Mesenchymal stem cell (in vitro differentiated cells and primary cell): ENCODE results near the gene EXOC4.

Experiments
- DNase-seq: peaks from one replicate; pipeline ENCODE4 v3.0.0-alpha.2; 2013
- H2AFZ ChIP-seq: one replicate; pipeline ENCODE4 v1.6.1; 2013; ENCODE audit warnings: low read depth, mild to moderate bottlenecking, control low read depth, inconsistent platforms, low read length, moderate library complexity
- H2AK5ac ChIP-seq: 2 replicates; pipeline ENCODE4 v1.6.1; 2013; ENCODE audit warnings: low read length, moderate library complexity, mild to moderate bottlenecking, inconsistent platforms; ENCODE audit not compliant: severe bottlenecking
- H2BK120ac ChIP-seq: one replicate; pipeline ENCODE4 v1.6.1; 2013; ENCODE audit warnings: low read depth, mild to moderate bottlenecking, inconsistent platforms, low read length, moderate library complexity
- H2BK12ac ChIP-seq, 2 experiments: one replicate each; pipeline ENCODE4 v1.6.1; 2013; ENCODE audit warnings: inconsistent platforms in 2 of 2, low read length in 2 of 2, mild to moderate bottlenecking in 2 of 2, moderate library complexity in 2 of 2, control low read depth in 1 of 2
- H2BK15ac ChIP-seq: one replicate; pipeline ENCODE4 v1.6.1; 2013; ENCODE audit warnings: mild to moderate bottlenecking, low read depth, inconsistent platforms; ENCODE audit not compliant: poor library complexity, severe bottlenecking
- H2BK5ac ChIP-seq: 2 replicates; pipeline ENCODE4 v1.6.1; 2013; ENCODE audit warnings: low read depth, mild to moderate bottlenecking, low read length, control low read depth, inconsistent platforms; ENCODE audit not compliant: poor library complexity, severe bottlenecking
- H3K14ac ChIP-seq, 2 experiments: one replicate each; pipeline ENCODE4 v1.6.1; 2013; ENCODE audit warnings: inconsistent platforms in 2 of 2, low read length in 2 of 2, control low read depth in 1 of 2, mild to moderate bottlenecking in 1 of 2, moderate library complexity in 1 of 2
- H3K18ac ChIP-seq, 2 experiments: one replicate each; pipeline ENCODE4 v1.6.1; 2013; ENCODE audit warnings: inconsistent platforms in 2 of 2, low read length in 2 of 2, control low read depth in 1 of 2, low read depth in 1 of 2, mild to moderate bottlenecking in 1 of 2
- H3K23ac ChIP-seq, 2 experiments: one replicate each; pipeline ENCODE4 v1.6.1; 2013; ENCODE audit warnings: inconsistent platforms in 2 of 2, low read length in 2 of 2, mild to moderate bottlenecking in 2 of 2, moderate library complexity in 2 of 2, control low read depth in 1 of 2
- H3K27ac ChIP-seq: 2 replicates; pipeline ENCODE4 v1.5.1; 2013; ENCODE audit warnings: mild to moderate bottlenecking, moderate library complexity, low read length, control low read depth, inconsistent platforms; ENCODE audit not compliant: poor library complexity, severe bottlenecking
- H3K27me3 ChIP-seq, 2 experiments: 2 replicates each; pipeline versions ENCODE4 v1.6.1 to v1.7.0; 2013; ENCODE audit warnings: low read length in 2 of 2, mild to moderate bottlenecking in 2 of 2, moderate library complexity in 2 of 2, control low read depth in 1 of 2, inconsistent platforms in 1 of 2; ENCODE audit not compliant: control insufficient read depth in 1 of 2, insufficient read depth in 1 of 2
- H3K36me3 ChIP-seq, 2 experiments: 2 replicates each; pipeline versions ENCODE4 v1.6.1 to v1.7.0; 2013; ENCODE audit warnings: low read length in 2 of 2, control low read depth in 1 of 2, inconsistent platforms in 1 of 2, low read depth in 1 of 2, mild to moderate bottlenecking in 1 of 2; ENCODE audit not compliant: insufficient read depth in 2 of 2, control insufficient read depth in 1 of 2
- H3K4ac ChIP-seq, 2 experiments: one replicate each; pipeline ENCODE4 v1.6.1; 2013; ENCODE audit warnings: inconsistent platforms in 2 of 2, low read length in 2 of 2, mild to moderate bottlenecking in 2 of 2, moderate library complexity in 2 of 2, control low read depth in 1 of 2, low read depth in 1 of 2
- H3K4me1 ChIP-seq: 2 replicates; pipeline ENCODE4 v1.6.1; 2013; ENCODE audit warnings: low read depth, low read length, control low read depth; ENCODE audit not compliant: control insufficient read depth, insufficient read depth
- H3K4me2 ChIP-seq: 2 replicates; pipeline ENCODE4 v1.6.1; 2013; ENCODE audit warnings: low read length, mild to moderate bottlenecking, inconsistent platforms; ENCODE audit not compliant: poor library complexity, severe bottlenecking
- H3K4me3 ChIP-seq, 2 experiments: 2 replicates each; pipeline versions ENCODE4 v1.5.1 to v1.7.0; 2013; ENCODE audit warnings: low read length in 2 of 2, mild to moderate bottlenecking in 2 of 2, control low read depth in 1 of 2, low read depth in 1 of 2; ENCODE audit not compliant: insufficient read depth in 1 of 2
- H3K79me1 ChIP-seq: replicated peaks from 2 replicates; pipeline ENCODE4 v1.6.1; 2013; ENCODE audit warnings: mild to moderate bottlenecking, control low read depth, low read length, inconsistent platforms; ENCODE audit not compliant: poor library complexity, severe bottlenecking
- H3K9ac ChIP-seq: 2 replicates; pipeline ENCODE4 v1.7.0; 2013; ENCODE audit warnings: mild to moderate bottlenecking, low read length, moderate library complexity
- H3K9me3 ChIP-seq: 2 replicates; pipeline ENCODE4 v1.7.0; 2013; ENCODE audit warnings: mild to moderate bottlenecking, low read length; ENCODE audit not compliant: control insufficient read depth
- H4K8ac ChIP-seq: one replicate; pipeline ENCODE4 v1.6.1; 2013; ENCODE audit warnings: inconsistent platforms, mild to moderate bottlenecking, low read length, moderate library complexity
- H4K91ac ChIP-seq: one replicate; pipeline ENCODE4 v1.6.1; 2013; ENCODE audit warnings: mild to moderate bottlenecking, low read length, inconsistent platforms
- WGBS: methylation state at CpG from one replicate; pipeline ENCODE4 v1.1.7; 2013; ENCODE audit warnings: mixed read lengths; 5-methylcytosine and 5-hydroxymethylcytosine counted together

Gene EXOC4

GRCh38 chr7:133371616-133372015, 118.7 kb downstream of the EXOC4 start:
- H4K91ac ChIP-seq = no peak overlapping the region
- no peak overlapping the region for H4K8ac ChIP-seq
- H3K23ac ChIP-seq = no peak overlapping the region
- no peak overlapping the region for H2AFZ ChIP-seq
- no peaks in the 10 kb centered on the region for H3K27me3 ChIP-seq
- no peak overlapping the region for H3K4ac ChIP-seq
- H3K79me1 ChIP-seq = peaks cover 16% of the 10 kb centered on the region
- H3K9me3 ChIP-seq = no peaks in the 10 kb centered on the region
- H2BK120ac ChIP-seq = no peak overlapping the region
- H3K4me2 ChIP-seq = no peak overlapping the region
- H3K14ac ChIP-seq = no peak overlapping the region
- no peak overlapping the region for H3K27ac ChIP-seq
- H3K9ac ChIP-seq = no peak overlapping the region
- H2BK12ac ChIP-seq = no peak overlapping the region
- H2BK15ac ChIP-seq = no peak overlapping the region
- H3K4me3 ChIP-seq = no peak overlapping the region
- H3K36me3 ChIP-seq = peaks cover 0 to 12% of the 10 kb centered on the region in 2 experiments
- H3K18ac ChIP-seq = no peak overlapping the region
- H2BK5ac ChIP-seq = no peak overlapping the region
- no peak for DNase-seq
- H3K4me1 ChIP-seq = no peaks in the 10 kb centered on the region
- no peak overlapping the region for H2AK5ac ChIP-seq
- 96% methylated on average over 4 of the region's 4 CpGs for WGBS

GRCh38 chr7:133372337-133372736, 119.5 kb downstream of the EXOC4 start:
- DNase-seq = no peak
- Histone ChIP-seq H4K91ac (no peak overlapping the region), H2BK12ac (no peak overlapping the region), H3K4me2 (no peak overlapping the region), H3K27ac (no peak overlapping the region), H3K14ac (no peak overlapping the region), H2AK5ac (no peak overlapping the region), H3K4ac (no peak overlapping the region), H2BK5ac (no peak overlapping the region), H3K36me3 (peaks cover 0 to 13% of the 10 kb centered on the region in 2 experiments), H3K9ac (no peak overlapping the region), H2AFZ (no peak overlapping the region), H3K9me3 (no peaks in the 10 kb centered on the region), H3K18ac (no peak overlapping the region), H3K79me1 (peaks cover 10% of the 10 kb centered on the region), H3K4me3 (no peak overlapping the region), H2BK120ac (no peak overlapping the region), H3K27me3 (no peaks in the 10 kb centered on the region), H2BK15ac (no peak overlapping the region), H3K4me1 (no peaks in the 10 kb centered on the region), H3K23ac (no peak overlapping the region), H4K8ac (no peak overlapping the region)
- WGBS = 100% methylated on average over 1 of the region's 1 CpG

- Histone ChIP-seq H3K36me3 (peaks cover 0 to 13% of the 10 kb centered on the region in 2 experiments), H3K18ac (no peak overlapping the region), H3K9ac (no peak overlapping the region), H3K4me3 (no peak overlapping the region), H3K27ac (no peak overlapping the region), H4K91ac (no peak overlapping the region), H3K9me3 (no peaks in the 10 kb centered on the region), H2BK12ac (no peak overlapping the region), H2BK120ac (no peak overlapping the region), H3K23ac (no peak overlapping the region), H3K14ac (no peak overlapping the region), H3K27me3 (no peaks in the 10 kb centered on the region), H3K4ac (no peak overlapping the region), H2BK15ac (no peak overlapping the region), H4K8ac (no peak overlapping the region), H2BK5ac (no peak overlapping the region), H2AFZ (no peak overlapping the region), H3K4me1 (no peaks in the 10 kb centered on the region), H2AK5ac (no peak overlapping the region), H3K4me2 (no peak overlapping the region), H3K79me1 (peaks cover 11% of the 10 kb centered on the region)
- DNase-seq = no peak
- WGBS = no CpG with 5 or more reads among the region's 1 CpG
These were observed 123.6 kb downstream of the EXOC4 start for GRCh38 chr7:133376514-133376913.

- Histone ChIP-seq H3K4me2 (no peak overlapping the region), H4K8ac (no peak overlapping the region)
These were observed 129.1 kb downstream of the EXOC4 start for GRCh38 chr7:133381965-133382364.

More at GRCh38 chr7:133381965-133382364, 129.1 kb downstream of the EXOC4 start:
- Histone ChIP-seq H3K79me1 (peaks cover 19% of the 10 kb centered on the region), H3K27me3 (no peaks in the 10 kb centered on the region), H2BK120ac (no peak overlapping the region), H3K14ac (no peak overlapping the region), H4K91ac (no peak overlapping the region), H3K9ac (no peak overlapping the region), H3K18ac (no peak overlapping the region), H3K4me3 (no peak overlapping the region), H3K23ac (no peak overlapping the region), H3K4me1 (no peaks in the 10 kb centered on the region), H2BK15ac (no peak overlapping the region), H3K9me3 (no peaks in the 10 kb centered on the region), H2BK5ac (no peak overlapping the region), H3K36me3 (no peaks in the 10 kb centered on the region), H2BK12ac (no peak overlapping the region), H3K27ac (no peak overlapping the region), H3K4ac (no peak overlapping the region), H2AK5ac (no peak overlapping the region), H2AFZ (no peak overlapping the region)
- no peak for DNase-seq
- 93% methylated on average over 1 of the region's 1 CpG for WGBS
